DLD1 (cell line): ENCODE results near the gene CCNA2.

Experiments used
- in situ Hi-C: cut with HindIII; loops from 2 replicates; pipeline ENCODE4 v1.10.0; 2017; ENCODE audit warnings: low sequenced_read_pairs

CCNA2 gene

DNA sequence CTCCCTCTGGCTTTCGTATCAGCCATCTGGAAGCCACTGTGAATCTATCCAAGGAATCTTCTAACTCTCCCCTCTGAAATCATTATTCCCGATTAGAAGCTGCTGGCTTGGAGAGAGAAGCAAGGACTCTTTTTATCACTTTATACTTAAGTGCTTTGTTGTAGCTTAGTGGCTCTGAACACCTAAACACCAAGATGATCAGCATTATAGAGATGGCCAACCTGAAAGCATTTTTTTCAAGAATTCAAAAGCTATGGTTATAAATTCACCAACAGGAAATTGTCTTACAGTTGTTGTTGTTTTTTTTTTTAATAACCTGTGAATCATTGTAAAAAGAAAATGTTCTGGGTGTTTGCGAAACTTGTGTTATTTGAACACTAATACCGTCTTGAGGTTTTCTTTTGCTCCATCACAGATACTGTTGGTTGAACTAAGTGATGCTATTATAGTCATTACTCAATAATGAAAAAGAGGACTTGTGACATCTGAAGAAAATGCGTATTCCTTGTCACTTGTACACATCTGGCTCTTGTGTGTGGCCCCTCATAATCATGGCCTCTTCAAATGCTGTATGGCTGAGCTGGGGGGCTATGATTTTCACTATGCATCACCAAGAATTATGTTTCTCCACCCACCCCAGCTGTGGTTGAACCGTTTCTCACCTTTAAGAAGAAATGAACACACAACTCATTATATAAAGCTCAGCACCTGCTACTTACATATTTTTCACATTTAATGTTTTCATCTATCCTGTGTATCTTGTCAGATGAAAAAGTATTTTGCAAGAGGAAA, 46.9 kb downstream of the CCNA2 start:
- in situ Hi-C loops = no loop called here

DNA sequence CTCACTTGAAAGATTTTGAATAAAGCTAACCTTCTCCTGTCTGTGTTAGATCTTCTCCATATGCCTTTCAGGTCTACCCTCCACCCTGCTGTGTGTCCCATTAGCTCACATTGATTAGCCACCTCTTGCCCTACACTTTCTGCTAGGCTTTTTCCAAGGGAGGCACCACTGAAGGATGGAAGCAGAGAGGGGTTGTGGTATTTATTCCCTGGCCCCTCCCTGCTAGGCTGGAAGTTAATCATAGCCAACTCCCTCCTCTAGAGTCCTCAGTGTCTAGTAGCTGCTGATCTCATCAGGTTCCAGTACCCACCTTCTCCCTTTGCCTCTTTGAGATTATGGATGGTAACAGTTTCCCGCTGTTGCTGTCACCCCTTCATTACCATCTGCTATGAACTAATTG, 49.8 kb downstream of the CCNA2 start:
- in situ Hi-C loops = no loop called here

DNA sequence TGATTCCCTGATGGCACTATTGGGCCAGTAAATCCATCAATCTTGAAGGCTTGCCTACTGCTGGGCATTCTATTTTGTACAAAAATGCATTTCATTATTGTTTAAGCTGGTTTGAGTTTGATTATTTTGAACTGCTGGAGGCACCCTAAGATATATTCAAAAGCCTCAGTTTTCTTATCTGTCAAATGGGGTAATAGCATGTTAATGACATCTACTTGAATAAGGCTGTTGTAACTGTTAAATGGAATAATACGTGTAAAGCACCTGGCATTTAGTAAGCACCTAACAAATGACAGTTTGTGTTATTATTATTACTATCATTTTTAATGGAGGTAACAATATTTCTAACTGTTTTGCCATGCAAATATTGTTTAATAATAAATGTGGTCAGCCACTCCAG, 51.8 kb downstream of the CCNA2 start:
- in situ Hi-C loops = no loop called here

DNA sequence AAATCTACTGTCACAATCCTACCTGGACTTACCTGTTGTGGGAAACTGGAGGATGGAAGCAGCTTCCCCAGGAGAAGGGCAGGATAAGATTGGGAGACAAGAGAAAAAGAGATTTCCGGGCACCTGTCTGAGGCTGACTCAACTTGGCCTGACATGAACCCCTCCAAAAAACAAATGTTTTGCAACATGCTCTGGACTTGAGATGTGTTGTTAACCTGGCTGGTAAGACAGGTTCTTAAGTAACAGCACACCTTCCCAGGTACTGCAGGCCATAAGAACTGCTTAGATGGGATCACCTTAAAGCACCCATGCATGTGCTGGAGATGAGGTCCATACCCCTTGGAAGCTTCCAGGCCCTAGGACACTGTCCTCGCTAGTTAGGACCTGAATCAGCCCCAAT, 54.3 kb downstream of the CCNA2 start:
- in situ Hi-C loops = no loop called here

DNA sequence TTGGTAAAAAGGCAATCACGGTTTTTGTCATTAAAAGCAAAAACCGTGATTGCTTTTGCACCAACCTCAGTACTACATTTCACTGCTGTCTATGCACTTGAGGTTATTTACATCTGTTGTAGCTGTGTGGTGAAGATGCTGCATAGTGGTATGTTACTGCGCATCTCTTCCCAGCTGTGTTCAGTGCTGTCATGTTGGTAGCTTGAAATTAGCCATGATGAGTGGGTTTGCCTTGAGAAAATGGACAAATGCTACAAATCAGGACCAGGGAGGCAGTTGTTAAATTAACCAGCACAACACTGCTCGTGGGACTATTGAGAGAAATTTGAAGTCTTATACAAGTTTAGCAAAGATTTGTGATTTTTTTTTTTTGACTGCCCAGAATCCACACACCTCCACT, 56.5 kb downstream of the CCNA2 start:
- in situ Hi-C loops = no loop called here
